Measurements from ENCODE around the gene TRIM15. TPM values are rescaled to one million over a fixed set of nuclear protein-coding genes. Genes with fewer than 3 reads are reported as not detected.

Gene TRIM15
- polyA plus RNA-seq, 1 donor (not counting 4 experiments of a cell fraction or from before 2014, with no cell fraction given): not detected

- Histone ChIP-seq H3K4me1 (ENCODE audit: control insufficient read depth, extremely low read depth, insufficient read depth, low read length) (peaks cover 17% of the 10 kb centered on the region), H3K79me2 (ENCODE audit: control insufficient read depth, insufficient read depth, low read length) (no peaks in the 10 kb centered on the region), H3K9me3 (ENCODE audit: control insufficient read depth, low read depth, low read length) (no peaks in the 10 kb centered on the region), H4K20me1 (ENCODE audit: control insufficient read depth, extremely low read depth, insufficient read depth, low read length) (no peaks in the 10 kb centered on the region), H3K4me3 (ENCODE audit: control insufficient read depth in 2 of 3, extremely low read depth in 1 of 3, insufficient read depth in 2 of 3, low read depth in 1 of 3, low read length in 3 of 3) (no peak overlapping the region), H3K4me2 (ENCODE audit: control insufficient read depth, extremely low read depth, insufficient read depth, low read depth, low read length) (no peak overlapping the region), H3K9ac (ENCODE audit: control insufficient read depth, extremely low read depth, insufficient read depth, low read length) (no peak overlapping the region), H3K27me3 (ENCODE audit: control insufficient read depth, extremely low read depth, insufficient read depth, low read length) (peaks cover 8% of the 10 kb centered on the region), H3K36me3 (ENCODE audit: control insufficient read depth in 2 of 2, extremely low read depth in 1 of 2, insufficient read depth in 2 of 2, low read length in 2 of 2) (no peaks in the 10 kb centered on the region), H3K9me1 (ENCODE audit: control insufficient read depth, extremely low read depth, insufficient read depth, low read length) (no peaks in the 10 kb centered on the region), H3K27ac (ENCODE audit: control insufficient read depth, insufficient read depth, low read length) (no peak overlapping the region), H2AFZ (ENCODE audit: control insufficient read depth, low read length) (no peak overlapping the region)
- DNase-seq (ENCODE audit: low read depth, low spot score) (no peak), FAIRE-seq (no peak)
- no peak for TF ChIP-seq CTCF (optimal IDR thresholded peaks at IDR 0.05 in 1 of 3, IDR thresholded peaks at IDR 0.05 in 1 of 3, conservative IDR thresholded peaks at IDR 0.05 in 1 of 3; ENCODE audit: extremely low read depth in 1 of 3, insufficient read depth in 2 of 3, low read length in 3 of 3)
- dilution Hi-C loops (cut with MboI; ENCODE audit: extremely low pct_ligation_motif_present, low sequenced_read_pairs): no loop called here
Measured at GRCh38 chr6:30160008-30160784, 3.1 kb upstream of the TRIM15 start.

GRCh38 chr6:30160785-30161531 is 2.4 kb upstream of the TRIM15 start, which contains the start of gene TRIM10:
Gene TRIM10, minus strand, starts transcription at chr6:30161211. Its CDS starts 353 bp downstream, at chr6:30160858.
- dilution Hi-C loops (cut with MboI; ENCODE audit: extremely low pct_ligation_motif_present, low sequenced_read_pairs): no loop called here

More at GRCh38 chr6:30160785-30161531, 2.4 kb upstream of the TRIM15 start, which contains the start of gene TRIM10:
- Histone ChIP-seq H2AFZ (ENCODE audit: control insufficient read depth, low read length) (no peak within 1 kb of the TSS), H3K79me2 (ENCODE audit: control insufficient read depth, insufficient read depth, low read length) (no peaks in the 10 kb centered on the region), H3K9me3 (ENCODE audit: control insufficient read depth, low read depth, low read length) (no peaks in the 10 kb centered on the region), H3K27ac (ENCODE audit: control insufficient read depth, insufficient read depth, low read length) (no peak within 1 kb of the TSS), H3K36me3 (ENCODE audit: control insufficient read depth in 2 of 2, extremely low read depth in 1 of 2, insufficient read depth in 2 of 2, low read length in 2 of 2) (no peaks in the 10 kb centered on the region), H3K4me3 (ENCODE audit: control insufficient read depth in 2 of 3, extremely low read depth in 1 of 3, insufficient read depth in 2 of 3, low read depth in 1 of 3, low read length in 3 of 3) (no peak within 1 kb of the TSS), H3K9ac (ENCODE audit: control insufficient read depth, extremely low read depth, insufficient read depth, low read length) (no peak within 1 kb of the TSS), H3K9me1 (ENCODE audit: control insufficient read depth, extremely low read depth, insufficient read depth, low read length) (no peaks in the 10 kb centered on the region), H3K27me3 (ENCODE audit: control insufficient read depth, extremely low read depth, insufficient read depth, low read length) (peaks cover 8% of the 10 kb centered on the region), H3K4me1 (ENCODE audit: control insufficient read depth, extremely low read depth, insufficient read depth, low read length) (peaks cover 11% of the 10 kb centered on the region), H4K20me1 (ENCODE audit: control insufficient read depth, extremely low read depth, insufficient read depth, low read length) (no peaks in the 10 kb centered on the region), H3K4me2 (ENCODE audit: control insufficient read depth, extremely low read depth, insufficient read depth, low read depth, low read length) (no peak within 1 kb of the TSS)
- FAIRE-seq (no peak), DNase-seq (ENCODE audit: low read depth, low spot score) (no peak)
- TF ChIP-seq EZH2 (IDR thresholded peaks at IDR 0.05; ENCODE audit: low read length) (no peak), CTCF (optimal IDR thresholded peaks at IDR 0.05 in 1 of 3, IDR thresholded peaks at IDR 0.05 in 1 of 3, conservative IDR thresholded peaks at IDR 0.05 in 1 of 3; ENCODE audit: extremely low read depth in 1 of 3, insufficient read depth in 2 of 3, low read length in 3 of 3) (no peak)
